ENCODE measurements around the gene C1orf159. TPM values are rescaled to one million over a fixed set of nuclear protein-coding genes. Genes with fewer than 3 reads are reported as not detected.

The C1orf159 gene
- total RNA-seq, 1 donor from 2014 or later, result 8.0 TPM

DNA sequence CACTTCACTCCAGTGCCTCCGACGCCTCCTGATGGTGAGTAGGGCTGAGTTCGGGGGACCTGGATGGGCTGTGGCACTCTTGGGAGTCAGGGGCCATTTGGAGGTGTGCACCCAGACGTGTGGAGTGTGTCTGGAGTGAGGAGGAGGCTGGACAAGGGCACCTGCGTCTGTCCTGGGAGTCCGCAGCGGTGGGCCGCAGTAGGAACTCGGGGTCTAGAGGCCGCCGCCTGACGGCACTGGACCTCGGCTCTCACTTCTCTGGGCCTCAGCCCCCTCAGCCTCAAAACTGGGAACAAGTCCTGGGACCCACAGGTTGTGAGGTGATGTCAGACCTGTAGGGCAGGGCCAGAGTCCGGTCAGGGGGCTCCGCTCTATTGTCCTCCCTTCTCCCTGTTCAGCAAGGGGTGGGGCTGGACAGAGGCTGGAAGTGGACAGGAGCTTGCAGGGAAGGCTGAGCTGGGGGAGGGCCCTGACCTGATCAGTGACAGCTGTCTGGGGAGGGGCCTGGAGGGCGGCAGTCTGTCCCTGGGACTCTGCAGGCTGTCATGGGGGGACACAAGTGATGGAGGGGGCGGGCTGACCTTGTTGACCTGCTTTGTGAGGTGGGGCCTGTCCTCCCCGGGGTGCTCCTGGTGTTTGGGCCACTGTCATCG lies 80.5 kb downstream of the C1orf159 start:
- Mint-ChIP-seq H3K27me3 (ENCODE audit: insufficient read depth, low read depth) (peaks cover 22% of the 10 kb centered on the region), H3K9me3 (peaks cover 2% of the 10 kb centered on the region), H3K4me3 (peak overlapping the region; percentile 33), H3K4me1 (peaks cover 16% of the 10 kb centered on the region), H3K36me3 (peaks cover 3% of the 10 kb centered on the region), H3K27ac (no peak overlapping the region)
- peaks cover 8% of the 10 kb centered on the region for H3K79me2 ChIP-seq (ENCODE audit: low read depth)
- H3K27me3 ChIP-seq, result peaks cover 40% of the 10 kb centered on the region
- H3K9me3 ChIP-seq (ENCODE audit: low read depth), result no peaks in the 10 kb centered on the region
- TF ChIP-seq, protein P1, sequence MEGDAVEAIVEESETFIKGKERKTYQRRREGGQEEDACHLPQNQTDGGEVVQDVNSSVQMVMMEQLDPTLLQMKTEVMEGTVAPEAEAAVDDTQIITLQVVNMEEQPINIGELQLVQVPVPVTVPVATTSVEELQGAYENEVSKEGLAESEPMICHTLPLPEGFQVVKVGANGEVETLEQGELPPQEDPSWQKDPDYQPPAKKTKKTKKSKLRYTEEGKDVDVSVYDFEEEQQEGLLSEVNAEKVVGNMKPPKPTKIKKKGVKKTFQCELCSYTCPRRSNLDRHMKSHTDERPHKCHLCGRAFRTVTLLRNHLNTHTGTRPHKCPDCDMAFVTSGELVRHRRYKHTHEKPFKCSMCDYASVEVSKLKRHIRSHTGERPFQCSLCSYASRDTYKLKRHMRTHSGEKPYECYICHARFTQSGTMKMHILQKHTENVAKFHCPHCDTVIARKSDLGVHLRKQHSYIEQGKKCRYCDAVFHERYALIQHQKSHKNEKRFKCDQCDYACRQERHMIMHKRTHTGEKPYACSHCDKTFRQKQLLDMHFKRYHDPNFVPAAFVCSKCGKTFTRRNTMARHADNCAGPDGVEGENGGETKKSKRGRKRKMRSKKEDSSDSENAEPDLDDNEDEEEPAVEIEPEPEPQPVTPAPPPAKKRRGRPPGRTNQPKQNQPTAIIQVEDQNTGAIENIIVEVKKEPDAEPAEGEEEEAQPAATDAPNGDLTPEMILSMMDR (IDR thresholded peaks at IDR 0.05), result peak; percentile 8
- no peak for TF ChIP-seq EZH2phosphoT487 (IDR thresholded peaks at IDR 0.05)
- no peak for TF ChIP-seq EZH2 (IDR thresholded peaks at IDR 0.05)
- no peak overlapping the region for H3K27ac ChIP-seq
- no peak overlapping the region for H3K4me2 ChIP-seq
- H3F3A ChIP-seq (ENCODE audit: low read depth), result peaks cover 32% of the 10 kb centered on the region
- H3K4me1 ChIP-seq, result peaks cover 29% of the 10 kb centered on the region
- DNase-seq (ENCODE audit: low spot score), result no peak
- no peak overlapping the region for H3K4me3 ChIP-seq
- H2AFZ ChIP-seq (replicated peaks), result no peak overlapping the region
- H3K36me3 ChIP-seq, result no peaks in the 10 kb centered on the region
- peaks cover 86% of the 10 kb centered on the region for H4K20me1 ChIP-seq (ENCODE audit: low read depth)
- H3K9ac ChIP-seq, result no peak overlapping the region

DNA sequence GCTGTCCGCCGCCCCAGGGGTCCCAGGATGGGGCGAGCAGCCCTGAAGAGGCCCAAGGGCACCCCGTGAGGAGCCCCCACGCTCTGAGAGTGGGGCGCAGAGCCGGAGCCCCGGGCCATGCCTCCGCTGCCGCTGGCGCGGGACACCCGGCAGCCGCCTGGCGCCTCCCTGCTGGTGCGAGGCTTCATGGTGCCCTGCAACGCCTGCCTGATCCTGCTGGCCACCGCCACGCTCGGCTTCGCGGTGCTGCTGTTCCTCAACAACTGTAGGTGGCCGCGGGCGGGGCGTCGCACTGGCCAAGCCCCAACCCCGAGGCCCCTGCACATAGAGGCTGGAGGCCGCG lies 81.5 kb downstream of the C1orf159 start:
- H3K4me1 ChIP-seq, result peaks cover 19% of the 10 kb centered on the region
- Mint-ChIP-seq H3K9me3 (peaks cover 2% of the 10 kb centered on the region), H3K36me3 (peaks cover 3% of the 10 kb centered on the region), H3K27ac (no peak overlapping the region), H3K4me1 (peaks cover 11% of the 10 kb centered on the region), H3K27me3 (ENCODE audit: insufficient read depth, low read depth) (peaks cover 15% of the 10 kb centered on the region), H3K4me3 (peak overlapping the region; percentile 76)
- TF ChIP-seq EZH2 (IDR thresholded peaks at IDR 0.05) (peak; percentile 34), EZH2phosphoT487 (IDR thresholded peaks at IDR 0.05) (no peak)
- no peaks in the 10 kb centered on the region for H3K9me3 ChIP-seq (ENCODE audit: low read depth)
- H2AFZ ChIP-seq (replicated peaks), result no peak overlapping the region
- H4K20me1 ChIP-seq (ENCODE audit: low read depth), result peaks cover 76% of the 10 kb centered on the region
- H3K27me3 ChIP-seq, result peaks cover 30% of the 10 kb centered on the region
- H3K4me3 ChIP-seq, result peak overlapping the region; percentile 58
- H3K27ac ChIP-seq, result no peak overlapping the region
- no peaks in the 10 kb centered on the region for H3K36me3 ChIP-seq
- peaks cover 8% of the 10 kb centered on the region for H3K79me2 ChIP-seq (ENCODE audit: low read depth)
- no peak overlapping the region for H3K9ac ChIP-seq
- DNase-seq (ENCODE audit: low spot score), result peak; percentile 64
- H3F3A ChIP-seq (ENCODE audit: low read depth), result peaks cover 25% of the 10 kb centered on the region
- H3K4me2 ChIP-seq, result peak overlapping the region; percentile 87

DNA sequence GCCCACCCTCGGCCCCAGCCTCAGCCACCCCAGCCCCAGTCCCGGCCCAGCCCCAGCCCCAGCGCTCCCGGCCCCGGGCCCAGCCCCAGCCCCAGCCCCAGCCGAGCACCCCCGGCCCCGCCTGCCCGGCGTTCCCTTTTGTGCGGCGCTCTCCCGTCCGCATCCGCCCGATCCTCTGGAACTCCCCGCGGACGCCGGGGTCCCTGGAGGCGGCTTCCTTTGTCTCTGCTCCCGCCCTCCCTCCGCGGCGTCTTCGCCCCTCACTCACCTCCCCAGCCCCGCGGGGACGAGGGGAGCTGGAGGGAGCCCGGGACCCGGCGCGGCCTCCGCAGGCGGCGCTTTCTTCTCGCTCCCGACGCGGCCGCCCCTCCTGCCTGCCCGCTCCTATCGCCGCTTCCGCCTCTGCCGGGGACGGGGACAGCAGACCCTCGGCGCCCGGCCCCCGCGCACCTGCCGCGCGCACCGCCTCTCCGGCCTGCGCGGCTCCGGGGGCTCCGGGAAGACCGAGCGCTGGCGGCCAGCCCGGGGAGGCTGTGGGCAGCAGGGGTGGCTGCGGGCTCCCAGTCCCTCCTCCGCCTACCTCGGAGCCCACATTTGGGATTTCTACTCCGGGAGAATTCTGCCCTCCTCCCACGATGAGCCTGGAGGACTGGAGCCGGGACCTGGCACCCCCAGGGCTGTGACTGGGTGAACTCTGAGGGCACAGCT lies 82.0 kb downstream of the C1orf159 start:
- no peak overlapping the region for H3K9ac ChIP-seq
- TF ChIP-seq EZH2phosphoT487 (IDR thresholded peaks at IDR 0.05) (no peak), EZH2 (IDR thresholded peaks at IDR 0.05) (peak; percentile 53)
- H3F3A ChIP-seq (ENCODE audit: low read depth), result peaks cover 25% of the 10 kb centered on the region
- H3K9me3 Mint-ChIP-seq, result peaks cover 2% of the 10 kb centered on the region
- peaks cover 11% of the 10 kb centered on the region for H3K4me1 Mint-ChIP-seq
- peak overlapping the region; percentile 87 for H3K4me2 ChIP-seq
- peaks cover 16% of the 10 kb centered on the region for H3K4me1 ChIP-seq
- H3K4me3 Mint-ChIP-seq, result peak overlapping the region; percentile 69
- H4K20me1 ChIP-seq (ENCODE audit: low read depth), result peaks cover 71% of the 10 kb centered on the region
- peaks cover 13% of the 10 kb centered on the region for H3K27me3 Mint-ChIP-seq (ENCODE audit: insufficient read depth, low read depth)
- peak overlapping the region; percentile 58 for H3K4me3 ChIP-seq
- H3K79me2 ChIP-seq (ENCODE audit: low read depth), result peaks cover 8% of the 10 kb centered on the region
- peak; percentile 77 for DNase-seq (ENCODE audit: low spot score)
- no peak overlapping the region for H2AFZ ChIP-seq (replicated peaks)
- no peaks in the 10 kb centered on the region for H3K9me3 ChIP-seq (ENCODE audit: low read depth)
- no peak overlapping the region for H3K27ac ChIP-seq
- no peak overlapping the region for H3K27ac Mint-ChIP-seq
- H3K36me3 Mint-ChIP-seq, result peaks cover 3% of the 10 kb centered on the region
- H3K36me3 ChIP-seq, result no peaks in the 10 kb centered on the region
- peaks cover 25% of the 10 kb centered on the region for H3K27me3 ChIP-seq

DNA sequence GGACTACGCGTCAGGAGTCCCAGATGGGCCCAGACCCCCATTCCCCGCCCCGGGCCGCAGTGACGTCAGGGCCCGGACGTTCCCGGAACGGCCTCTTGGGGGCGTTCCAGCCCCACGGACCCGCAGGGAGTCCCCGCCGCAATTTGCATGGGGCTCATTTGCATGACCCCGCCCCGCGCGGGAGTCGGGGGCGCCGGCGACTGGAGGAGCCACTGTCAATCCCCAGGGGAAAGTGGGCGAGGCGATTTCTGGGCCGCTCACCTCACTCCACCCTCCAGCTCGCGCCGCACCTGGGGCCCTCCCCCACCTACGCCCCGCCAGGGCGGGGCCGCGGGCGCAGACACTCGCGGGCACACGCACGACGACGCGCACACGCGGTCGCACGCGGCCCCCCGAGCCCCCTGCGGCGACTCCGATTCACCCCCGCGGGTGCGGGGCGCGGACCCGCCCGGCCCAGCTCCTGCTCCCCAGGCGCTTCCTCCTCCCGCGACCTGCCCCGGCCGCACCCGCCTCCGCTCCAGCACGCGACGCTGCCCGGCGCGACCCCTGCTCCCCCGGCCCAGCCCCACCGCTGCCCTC lies 82.8 kb downstream of the C1orf159 start:
- no peak overlapping the region for H3K27ac ChIP-seq
- H3F3A ChIP-seq (ENCODE audit: low read depth), result peaks cover 25% of the 10 kb centered on the region
- H3K27me3 ChIP-seq, result peaks cover 17% of the 10 kb centered on the region
- Mint-ChIP-seq H3K36me3 (peaks cover 3% of the 10 kb centered on the region), H3K4me1 (peaks cover 11% of the 10 kb centered on the region), H3K9me3 (peaks cover 2% of the 10 kb centered on the region), H3K27me3 (ENCODE audit: insufficient read depth, low read depth) (peaks cover 7% of the 10 kb centered on the region), H3K4me3 (peak overlapping the region; percentile 71), H3K27ac (no peak overlapping the region)
- peaks cover 16% of the 10 kb centered on the region for H3K4me1 ChIP-seq
- peaks cover 63% of the 10 kb centered on the region for H4K20me1 ChIP-seq (ENCODE audit: low read depth)
- H3K4me2 ChIP-seq, result peak overlapping the region; percentile 87
- H3K9me3 ChIP-seq (ENCODE audit: low read depth), result no peaks in the 10 kb centered on the region
- no peaks in the 10 kb centered on the region for H3K36me3 ChIP-seq
- H3K79me2 ChIP-seq (ENCODE audit: low read depth), result peaks cover 8% of the 10 kb centered on the region
- H3K4me3 ChIP-seq, result peak overlapping the region; percentile 58
- no peak overlapping the region for H2AFZ ChIP-seq (replicated peaks)
- H3K9ac ChIP-seq, result no peak overlapping the region
- peak; percentile 98 for DNase-seq (ENCODE audit: low spot score)
- TF ChIP-seq EZH2 (IDR thresholded peaks at IDR 0.05), result no peak
- TF ChIP-seq, protein P1 (IDR thresholded peaks at IDR 0.05), result peak; percentile 77

All from neural progenitor cell (in vitro differentiated cells).